Ascending aorta (tissue), 2 donors: Measurements from ENCODE around the gene TRAF2. TPM values are rescaled to one million over a fixed set of nuclear protein-coding genes. Genes with fewer than 3 reads are reported as not detected.
A peak's percentile ranks its signal among the peaks of the same experiment; 100 is the strongest.

Experiments
- DNase-seq, 2 donors: peaks; one replicate each; pipeline ENCODE4 v3.0.0-alpha.2; 2019; ENCODE audit warnings: low spot score in 2 of 2
- H3K27ac ChIP-seq, 2 donors: fragments of 200-600 bp; sonication (generic); one replicate each; pipeline ENCODE4 v1.5.1; 2016 to 2017; ENCODE audit warnings: mild to moderate bottlenecking in 1 of 2
- H3K27me3 ChIP-seq: fragments of 200-600 bp; sonication (generic); one replicate; pipeline ENCODE4 v1.5.1; 2017
- H3K36me3 ChIP-seq, 2 donors: fragments of 200-600 bp; sonication (generic); one replicate each; pipeline ENCODE4 v1.5.1; 2016
- H3K4me1 ChIP-seq, 2 donors: fragments of 200-600 bp; sonication (generic); one replicate each; pipeline ENCODE4 v1.5.1; 2016 to 2017; ENCODE audit warnings: mild to moderate bottlenecking in 1 of 2
- H3K4me3 ChIP-seq, 2 donors: fragments of 200-600 bp; sonication (generic); one replicate each; pipeline ENCODE4 v1.5.1; 2016 to 2017; ENCODE audit warnings: mild to moderate bottlenecking in 1 of 2
- H3K9me3 ChIP-seq, 2 donors: fragments of 200-600 bp; sonication (generic); one replicate each; pipeline ENCODE4 v1.5.1; 2016
- CTCF ChIP-seq, 3 experiments: fragments of 200-600 bp in 2 of 3; fragments of 450-650 bp in 1 of 3; sonication (generic) in 2 of 3; IDR thresholded peaks; one replicate each; pipeline ENCODE4 v1.5.1; 2016 to 2019; ENCODE audit warnings: antibody characterized with exemption in 3 of 3, mild to moderate bottlenecking in 1 of 3, moderate library complexity in 1 of 3
- intact Hi-C: fragments of 100-400 bp; cut with DNase I; formaldehyde crosslinking; loops from one replicate; pipeline ENCODE4 v1.15.1; 2023
- total RNA-seq: library from RNA; depleted of rRNA; stranded (reverse); fragments of >200 nt; gene quantifications from one replicate; pipeline ENCODE4 v1.1.0, GENCODE V29; 2016

The TRAF2 gene
- total RNA-seq, 1 donor from 2014 or later: 4.4 TPM

- no peak for TF ChIP-seq CTCF (IDR thresholded peaks at IDR 0.05)
- intact Hi-C loops: no loop called here
- no peaks in the 10 kb centered on the region for H3K9me3 ChIP-seq
- peaks cover 5 to 17% of the 10 kb centered on the region in 2 donors for H3K36me3 ChIP-seq
- peak overlapping the region; percentile 75 to 80 for H3K27ac ChIP-seq
- H3K4me1 ChIP-seq: peaks cover 8 to 17% of the 10 kb centered on the region in 2 donors
- no peaks in the 10 kb centered on the region for H3K27me3 ChIP-seq
- DNase-seq: no peak
- H3K4me3 ChIP-seq: peak overlapping the region in 1 of 2 donors; percentile 38
Observed at GRCh38 chr9:136900988-136901515, 14.7 kb downstream of the TRAF2 start.

GRCh38 chr9:136901516-136902258, 15.4 kb downstream of the TRAF2 start:
- TF ChIP-seq CTCF (IDR thresholded peaks at IDR 0.05): no peak
- Histone ChIP-seq H3K36me3 (peaks cover 5 to 17% of the 10 kb centered on the region in 2 donors), H3K4me1 (peaks cover 8 to 17% of the 10 kb centered on the region in 2 donors), H3K4me3 (peak overlapping the region in 1 of 2 donors; percentile 38), H3K9me3 (no peaks in the 10 kb centered on the region), H3K27ac (peak overlapping the region; percentile 75 to 80), H3K27me3 (no peaks in the 10 kb centered on the region)
- no peak for DNase-seq
- intact Hi-C loops: no loop called here

DNA sequence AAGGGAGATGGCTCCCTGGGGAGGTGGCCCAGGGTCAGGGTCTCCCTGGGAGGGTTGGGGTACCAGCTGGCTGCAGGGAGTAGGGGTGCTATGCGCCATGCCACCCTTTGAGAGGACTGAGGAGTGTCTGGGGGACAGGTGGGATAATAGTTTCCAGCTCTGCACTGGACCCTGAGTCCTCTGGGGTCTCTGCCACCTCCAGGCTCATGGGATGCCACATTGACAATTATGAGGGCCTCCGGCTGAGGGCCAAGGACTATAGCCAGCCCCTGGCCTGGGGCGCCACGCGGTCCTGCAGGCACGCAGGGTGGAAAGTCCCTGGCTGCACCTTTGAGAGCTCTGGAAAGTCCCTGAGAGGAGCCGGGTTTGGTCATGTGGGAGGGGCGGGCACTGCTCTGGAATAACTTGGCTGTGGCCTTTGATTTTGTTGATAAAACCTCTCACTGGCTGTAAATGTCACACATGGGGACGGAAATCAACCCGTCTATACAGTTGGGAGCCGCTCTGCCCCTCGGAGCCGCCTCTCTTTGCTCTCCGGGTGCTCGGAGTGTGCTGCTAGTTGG, 16.0 kb downstream of the TRAF2 start:
- intact Hi-C loops: no loop called here
- DNase-seq: peak; percentile 31 to 83
- H3K4me1 ChIP-seq: peaks cover 8 to 17% of the 10 kb centered on the region in 2 donors
- no peaks in the 10 kb centered on the region for H3K9me3 ChIP-seq
- peak overlapping the region in 1 of 2 donors; percentile 38 for H3K4me3 ChIP-seq
- no peaks in the 10 kb centered on the region for H3K27me3 ChIP-seq
- peak overlapping the region; percentile 75 to 80 for H3K27ac ChIP-seq
- TF ChIP-seq CTCF (IDR thresholded peaks at IDR 0.05): no peak
- peaks cover 6 to 18% of the 10 kb centered on the region in 2 donors for H3K36me3 ChIP-seq

DNA sequence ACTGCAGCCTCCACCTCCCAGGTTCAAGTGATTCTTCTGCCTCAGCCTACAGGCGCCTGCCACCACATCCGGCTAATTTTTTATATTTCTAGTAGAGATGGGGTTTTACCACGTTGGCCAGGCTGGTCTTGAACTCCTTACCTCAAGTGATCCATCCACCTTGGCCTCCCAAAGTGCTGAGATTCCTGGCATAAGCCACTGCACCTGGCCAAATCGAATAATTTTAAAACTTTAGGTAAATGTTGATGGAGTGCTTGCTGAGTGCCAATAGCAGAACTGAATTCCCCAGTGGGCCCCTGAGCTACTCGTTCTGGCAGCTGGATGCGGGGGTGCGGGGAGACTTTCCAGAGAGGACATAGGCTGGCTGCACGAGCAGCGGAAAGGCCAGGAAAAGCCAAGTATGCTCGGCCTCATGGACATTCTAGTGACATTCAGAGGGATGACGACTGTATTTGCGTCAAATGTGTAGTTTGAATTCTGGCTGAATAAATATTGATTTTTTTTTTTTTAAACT, 16.8 kb downstream of the TRAF2 start:
- DNase-seq: peak in 1 of 2 donors; percentile 82
- peaks cover 13 to 26% of the 10 kb centered on the region in 2 donors for H3K36me3 ChIP-seq
- no peak overlapping the region for H3K4me3 ChIP-seq
- peak overlapping the region; percentile 75 to 80 for H3K27ac ChIP-seq
- TF ChIP-seq CTCF (IDR thresholded peaks at IDR 0.05): no peak
- no peaks in the 10 kb centered on the region for H3K27me3 ChIP-seq
- no peaks in the 10 kb centered on the region for H3K9me3 ChIP-seq
- intact Hi-C loops: loop anchor here (1.0 kb wide), 1 partner anchor 41 kb away; the partner anchor contains the start of gene FBXW5
- peaks cover 8 to 17% of the 10 kb centered on the region in 2 donors for H3K4me1 ChIP-seq

- H3K4me1 ChIP-seq: peaks cover 8 to 17% of the 10 kb centered on the region in 2 donors
- H3K27me3 ChIP-seq: no peaks in the 10 kb centered on the region
- no peak overlapping the region for H3K4me3 ChIP-seq
- no peak for DNase-seq
- H3K27ac ChIP-seq: no peak overlapping the region
- peaks cover 23 to 33% of the 10 kb centered on the region in 2 donors for H3K36me3 ChIP-seq
- no peak for TF ChIP-seq CTCF (IDR thresholded peaks at IDR 0.05)
- H3K9me3 ChIP-seq: no peaks in the 10 kb centered on the region
- intact Hi-C loops: no loop called here
Observed at GRCh38 chr9:136906266-136906665, 19.9 kb downstream of the TRAF2 start.
